Measurements from ENCODE around the gene ZFR.

The ZFR gene

DNA sequence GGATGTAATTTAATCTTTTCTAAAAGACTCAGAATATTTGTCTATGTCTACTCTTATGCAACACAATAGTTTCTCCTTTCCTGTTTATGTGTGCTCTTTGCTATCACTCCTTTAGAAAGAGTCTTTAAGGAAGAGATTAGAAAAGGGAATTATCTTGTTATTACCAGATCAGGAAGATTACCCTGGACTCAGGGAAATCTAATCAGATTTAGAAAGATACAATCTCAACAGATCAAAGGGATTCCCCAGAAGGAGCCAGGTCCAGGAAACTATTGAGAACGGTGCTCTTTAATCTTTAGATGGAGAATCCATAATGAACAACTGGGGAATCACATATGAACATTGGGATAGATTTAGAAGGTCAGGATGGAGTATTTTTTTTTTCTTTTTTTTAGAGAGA, 32.4 kb upstream of the ZFR start:
- Histone ChIP-seq H2AFZ (ENCODE audit: low read depth, low read length, severe bottlenecking) (no peak overlapping the region), H3K27me3 (ENCODE audit: low read length) (no peaks in the 10 kb centered on the region), H3K9me3 (ENCODE audit: insufficient read depth, low read length) (no peaks in the 10 kb centered on the region), H3K36me3 (ENCODE audit: low read length) (no peaks in the 10 kb centered on the region), H3K9me2 (replicated peaks; ENCODE audit: insufficient read depth, low read length) (no peaks in the 10 kb centered on the region), H3K4me2 (ENCODE audit: low read depth, low read length, poor library complexity, severe bottlenecking) (no peak overlapping the region), H3F3A (ENCODE audit: insufficient read depth) (no peaks in the 10 kb centered on the region), H3K79me2 (ENCODE audit: insufficient read depth, low read length) (no peaks in the 10 kb centered on the region), H3K9ac (ENCODE audit: low read length) (no peak overlapping the region), H4K20me1 (ENCODE audit: low read depth, low read length) (no peaks in the 10 kb centered on the region), H3K4me3 (ENCODE audit: insufficient read depth, low read length, poor library complexity, severe bottlenecking) (no peak overlapping the region), H3K27ac (ENCODE audit: low read depth, low read length) (no peak overlapping the region)
- TF ChIP-seq, protein P1, sequence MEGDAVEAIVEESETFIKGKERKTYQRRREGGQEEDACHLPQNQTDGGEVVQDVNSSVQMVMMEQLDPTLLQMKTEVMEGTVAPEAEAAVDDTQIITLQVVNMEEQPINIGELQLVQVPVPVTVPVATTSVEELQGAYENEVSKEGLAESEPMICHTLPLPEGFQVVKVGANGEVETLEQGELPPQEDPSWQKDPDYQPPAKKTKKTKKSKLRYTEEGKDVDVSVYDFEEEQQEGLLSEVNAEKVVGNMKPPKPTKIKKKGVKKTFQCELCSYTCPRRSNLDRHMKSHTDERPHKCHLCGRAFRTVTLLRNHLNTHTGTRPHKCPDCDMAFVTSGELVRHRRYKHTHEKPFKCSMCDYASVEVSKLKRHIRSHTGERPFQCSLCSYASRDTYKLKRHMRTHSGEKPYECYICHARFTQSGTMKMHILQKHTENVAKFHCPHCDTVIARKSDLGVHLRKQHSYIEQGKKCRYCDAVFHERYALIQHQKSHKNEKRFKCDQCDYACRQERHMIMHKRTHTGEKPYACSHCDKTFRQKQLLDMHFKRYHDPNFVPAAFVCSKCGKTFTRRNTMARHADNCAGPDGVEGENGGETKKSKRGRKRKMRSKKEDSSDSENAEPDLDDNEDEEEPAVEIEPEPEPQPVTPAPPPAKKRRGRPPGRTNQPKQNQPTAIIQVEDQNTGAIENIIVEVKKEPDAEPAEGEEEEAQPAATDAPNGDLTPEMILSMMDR (IDR thresholded peaks at IDR 0.05; ENCODE audit: insufficient read depth, low read length, poor library complexity, severe bottlenecking): no peak
- no peak for TF ChIP-seq EZH2phosphoT487 (conservative IDR thresholded peaks at IDR 0.05; ENCODE audit: low read length)

DNA sequence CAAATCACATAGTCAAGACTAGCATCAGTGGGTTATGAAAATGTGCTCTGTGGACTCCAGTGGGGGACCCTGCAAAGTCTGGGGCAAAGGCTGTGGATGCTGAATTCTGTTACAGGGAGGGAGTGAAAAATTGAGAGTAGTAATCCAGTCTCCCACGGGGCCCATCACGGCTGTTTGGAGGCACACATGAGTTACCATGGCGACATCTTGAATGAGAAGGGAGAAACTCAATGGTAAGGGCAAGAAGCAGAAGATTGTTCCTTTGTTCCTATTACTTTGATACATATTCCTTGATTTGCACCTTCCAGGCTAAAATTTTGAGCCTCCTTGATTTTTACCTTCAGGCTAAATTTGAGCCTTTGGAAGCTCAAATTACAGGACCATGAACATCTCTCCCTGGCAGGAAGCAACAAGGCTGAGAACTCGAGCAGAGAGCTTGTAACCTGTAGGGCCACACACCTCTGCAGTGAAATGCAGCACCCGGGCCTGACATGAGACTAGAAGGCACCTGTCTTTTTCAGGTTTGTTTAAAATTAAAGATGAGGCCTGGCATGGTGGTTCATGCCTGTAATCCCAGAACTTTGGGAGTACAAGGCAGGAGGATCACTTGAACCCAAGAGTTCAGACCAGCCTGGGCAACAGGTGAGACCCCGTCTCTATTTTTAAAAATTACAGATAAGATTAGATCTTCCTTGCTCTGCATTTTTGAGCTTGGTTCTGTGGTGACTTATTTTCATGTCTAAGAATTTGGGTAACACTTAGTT, 31.0 kb upstream of the ZFR start:
- Histone ChIP-seq H3K9me3 (ENCODE audit: insufficient read depth, low read length) (no peaks in the 10 kb centered on the region), H2AFZ (ENCODE audit: low read depth, low read length, severe bottlenecking) (no peak overlapping the region), H3K79me2 (ENCODE audit: insufficient read depth, low read length) (no peaks in the 10 kb centered on the region), H3K4me3 (ENCODE audit: insufficient read depth, low read length, poor library complexity, severe bottlenecking) (no peak overlapping the region), H3K4me2 (ENCODE audit: low read depth, low read length, poor library complexity, severe bottlenecking) (no peak overlapping the region), H3F3A (ENCODE audit: insufficient read depth) (no peaks in the 10 kb centered on the region), H3K27me3 (ENCODE audit: low read length) (no peaks in the 10 kb centered on the region), H3K27ac (ENCODE audit: low read depth, low read length) (no peak overlapping the region), H3K36me3 (ENCODE audit: low read length) (no peaks in the 10 kb centered on the region), H3K9ac (ENCODE audit: low read length) (no peak overlapping the region), H3K9me2 (replicated peaks; ENCODE audit: insufficient read depth, low read length) (no peaks in the 10 kb centered on the region), H4K20me1 (ENCODE audit: low read depth, low read length) (no peaks in the 10 kb centered on the region)
- TF ChIP-seq EZH2phosphoT487 (conservative IDR thresholded peaks at IDR 0.05; ENCODE audit: low read length): no peak
- TF ChIP-seq, protein P1 (IDR thresholded peaks at IDR 0.05; ENCODE audit: insufficient read depth, low read length, poor library complexity, severe bottlenecking): no peak

DNA sequence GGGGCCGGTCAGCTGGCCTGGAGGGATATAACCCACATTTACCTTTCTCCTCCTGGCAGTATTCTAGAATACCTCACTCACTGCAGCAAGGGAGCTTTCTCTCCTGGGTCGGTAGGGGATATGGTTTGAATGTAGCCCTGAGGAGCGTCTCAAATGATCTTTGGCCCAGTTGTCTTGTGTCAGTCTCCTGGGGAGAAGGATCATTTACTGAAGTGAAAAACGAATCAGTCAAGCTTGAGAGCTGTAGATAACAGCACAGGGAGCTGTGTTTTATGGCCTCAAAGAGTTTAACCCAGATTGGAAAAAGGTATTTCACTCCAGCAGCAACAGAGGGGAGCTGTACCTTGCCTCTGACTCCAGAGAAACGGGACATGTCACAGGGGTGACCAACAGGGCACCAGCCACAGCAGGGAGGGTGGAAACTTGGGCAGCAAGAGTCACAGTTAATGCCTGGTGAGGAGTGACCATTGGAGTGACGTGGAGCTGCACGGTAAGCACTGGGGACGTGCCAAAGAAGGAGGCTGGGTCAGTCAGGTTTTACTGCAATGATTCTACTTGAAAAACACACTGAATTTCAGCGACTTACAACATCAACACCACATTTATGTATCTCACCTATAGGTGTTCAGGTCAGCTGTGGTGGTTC, 29.8 kb upstream of the ZFR start:
- H3K4me2 ChIP-seq (ENCODE audit: low read depth, low read length, poor library complexity, severe bottlenecking): no peak overlapping the region
- H3F3A ChIP-seq (ENCODE audit: insufficient read depth): no peaks in the 10 kb centered on the region
- no peaks in the 10 kb centered on the region for H3K79me2 ChIP-seq (ENCODE audit: insufficient read depth, low read length)
- H3K9ac ChIP-seq (ENCODE audit: low read length): no peak overlapping the region
- no peak overlapping the region for H3K4me3 ChIP-seq (ENCODE audit: insufficient read depth, low read length, poor library complexity, severe bottlenecking)
- H4K20me1 ChIP-seq (ENCODE audit: low read depth, low read length): no peaks in the 10 kb centered on the region
- TF ChIP-seq, protein P1 (IDR thresholded peaks at IDR 0.05; ENCODE audit: insufficient read depth, low read length, poor library complexity, severe bottlenecking): no peak
- no peak for TF ChIP-seq EZH2phosphoT487 (conservative IDR thresholded peaks at IDR 0.05; ENCODE audit: low read length)
- H3K27me3 ChIP-seq (ENCODE audit: low read length): no peaks in the 10 kb centered on the region
- no peaks in the 10 kb centered on the region for H3K36me3 ChIP-seq (ENCODE audit: low read length)
- no peak overlapping the region for H2AFZ ChIP-seq (ENCODE audit: low read depth, low read length, severe bottlenecking)
- H3K9me2 ChIP-seq (replicated peaks; ENCODE audit: insufficient read depth, low read length): no peaks in the 10 kb centered on the region
- H3K27ac ChIP-seq (ENCODE audit: low read depth, low read length): no peak overlapping the region
- no peaks in the 10 kb centered on the region for H3K9me3 ChIP-seq (ENCODE audit: insufficient read depth, low read length)
